Mucosa of descending colon (tissue), 3 donors: Measurements from ENCODE around the gene MFSD2B. TPM values are rescaled to one million over a fixed set of nuclear protein-coding genes. Genes with fewer than 3 reads are reported as not detected.

Experiments
- ATAC-seq: fragments of 200-7000 bp; cut with Tn5 transposase; one replicate; pipeline ENCODE4 v1.9.1; 2020; ENCODE audit warnings: mild to moderate bottlenecking, moderate library complexity
- DNase-seq, 3 donors: peaks; one replicate each; pipeline ENCODE4 v3.0.0-alpha.2; 2020
- H3K36me3 ChIP-seq: fragments of 200-600 bp; one replicate; pipeline ENCODE4 v1.8.0; 2021; ENCODE audit warnings: low read depth, mild to moderate bottlenecking
- H3K4me1 ChIP-seq: fragments of 200-600 bp; one replicate; pipeline ENCODE4 v1.8.0; 2021; ENCODE audit warnings: low read depth, mild to moderate bottlenecking
- H3K4me3 ChIP-seq: fragments of 200-600 bp; one replicate; pipeline ENCODE4 v1.8.0; 2021; ENCODE audit warnings: mild to moderate bottlenecking
- H3K9me3 ChIP-seq: fragments of 200-600 bp; one replicate; pipeline ENCODE4 v1.8.0; 2021; ENCODE audit warnings: mild to moderate bottlenecking
- CTCF ChIP-seq: fragments of 200-600 bp; IDR thresholded peaks from one replicate; pipeline ENCODE4 v1.8.0; 2022; ENCODE audit warnings: antibody characterized with exemption, mild to moderate bottlenecking
- intact Hi-C, 2 donors: fragments of 100-400 bp; cut with DNase I in 1 of 2; cut with micrococcal nuclease in 1 of 2; formaldehyde crosslinking; loops; one replicate each; pipeline versions ENCODE4 v1.11.0 to v1.11.1; 2022; cut with DNase I, micrococcal nuclease
- total RNA-seq, 3 donors: library from RNA; stranded (reverse); fragmentation: NEBNext Ultra II Directional in 2 of 3; extraction: Animal tissue kit (Norgen Biotek cat#: 25700) in 2 of 3; gene quantifications; one replicate each; pipeline versions ENCODE4 v1.2.1 to v1.2.4, GENCODE V29; 2021 to 2023
- donor health status: DM: no; HTN: no; CAD: no; lungs with moderate emphysema.
- donor health status: DM: no; HTN: no; CAD: no.
- donor health status: DM: no; HTN: yes; CAD: no.

Gene MFSD2B
- total RNA-seq, 3 donors from 2014 or later, result 0.19 to 0.89 (median 0.20) TPM

- no peak for TF ChIP-seq CTCF
- intact Hi-C loops, result no loop called here
- no peak for ATAC-seq
Observed at GRCh38 chr2:24055750-24056149, 45.9 kb downstream of the MFSD2B start.

DNA sequence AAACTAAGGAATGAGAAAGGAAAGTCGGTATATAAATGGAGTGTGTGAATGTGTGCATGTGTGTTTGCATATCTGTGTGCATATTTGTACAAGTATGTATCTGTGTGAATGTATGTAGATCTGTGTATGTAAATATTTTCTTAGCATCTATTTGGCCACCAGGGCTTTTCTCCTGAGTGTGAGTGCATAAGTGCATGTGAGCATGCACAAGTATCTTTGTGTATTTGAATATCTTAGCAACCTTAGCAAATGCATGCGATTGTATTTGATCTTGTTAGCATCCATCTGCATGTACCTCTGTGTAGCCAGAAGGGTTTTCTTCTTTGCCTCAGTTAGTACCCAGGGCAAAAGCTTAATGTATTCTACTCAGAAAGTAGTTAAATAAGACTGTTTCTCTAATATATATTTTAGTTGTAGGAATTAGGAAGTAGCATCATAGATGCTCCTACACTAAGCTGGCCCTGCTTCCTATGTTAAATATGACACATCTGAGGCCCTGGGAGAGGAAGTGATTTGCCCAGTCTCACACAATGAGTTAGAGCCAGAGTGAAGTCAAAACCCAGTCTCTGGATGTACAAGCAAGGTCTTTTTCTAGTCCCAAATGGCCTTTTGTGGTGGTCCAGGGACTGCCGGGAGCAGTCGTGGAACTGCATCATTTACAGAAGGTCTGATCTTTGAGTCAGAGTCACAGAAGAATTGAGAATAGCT lies 48.8 kb downstream of the MFSD2B start:
- TF ChIP-seq CTCF, result no peak
- no peak for ATAC-seq
- no peak for DNase-seq
- H3K9me3 ChIP-seq, result no peaks in the 10 kb centered on the region
- H3K4me3 ChIP-seq, result no peak overlapping the region
- H3K36me3 ChIP-seq, result no peaks in the 10 kb centered on the region
- no peaks in the 10 kb centered on the region for H3K4me1 ChIP-seq
- intact Hi-C loops, result no loop called here

More at GRCh38 chr2:24055750-24056149, 45.9 kb downstream of the MFSD2B start:
- no peak overlapping the region for H3K4me3 ChIP-seq
- no peaks in the 10 kb centered on the region for H3K9me3 ChIP-seq
- no peaks in the 10 kb centered on the region for H3K36me3 ChIP-seq
- no peak for DNase-seq
- no peaks in the 10 kb centered on the region for H3K4me1 ChIP-seq

DNA sequence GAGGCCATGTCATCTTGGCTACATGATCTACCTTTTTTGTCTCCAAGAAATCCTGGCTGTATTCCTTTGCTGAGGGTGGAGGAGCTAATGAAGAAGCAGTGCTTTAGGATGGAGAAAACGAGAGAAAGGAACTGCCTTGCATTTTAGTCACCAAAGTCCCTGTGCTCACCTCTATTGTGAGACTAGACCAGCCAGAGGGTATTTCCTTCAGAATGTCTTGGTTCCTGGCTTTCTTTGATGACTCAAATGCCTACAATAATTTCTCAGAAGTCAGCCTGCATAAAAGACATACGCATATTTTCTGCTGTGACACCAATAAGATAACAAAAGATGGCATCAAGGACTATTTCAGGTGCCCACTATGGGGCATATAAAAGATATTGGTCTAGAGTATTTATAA lies 55.5 kb downstream of the MFSD2B start:
- Histone ChIP-seq H3K9me3 (no peaks in the 10 kb centered on the region), H3K4me1 (no peaks in the 10 kb centered on the region), H3K4me3 (no peak overlapping the region), H3K36me3 (no peaks in the 10 kb centered on the region)
- TF ChIP-seq CTCF, result no peak
- ATAC-seq (no peak), DNase-seq (no peak)
- intact Hi-C loops, result no loop called here

DNA sequence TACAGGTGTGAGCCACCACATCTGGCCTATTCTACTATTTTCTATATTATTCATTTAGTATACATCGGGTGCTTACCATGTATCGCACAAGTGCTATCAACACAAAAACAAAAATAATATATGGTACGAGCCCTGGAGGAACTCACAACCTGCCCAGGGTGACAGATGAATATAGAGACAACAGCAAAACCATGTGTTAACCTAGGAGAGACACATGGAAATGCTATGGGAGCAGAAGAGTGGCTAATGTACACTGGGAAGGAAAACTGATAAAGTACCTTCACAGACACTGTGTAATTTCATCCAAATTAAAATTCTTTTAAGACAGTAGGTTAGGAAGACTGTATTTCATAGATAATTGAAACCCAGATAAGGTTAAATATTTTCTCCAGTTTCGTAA lies 62.4 kb downstream of the MFSD2B start:
- ATAC-seq (no peak), DNase-seq (no peak)
- Histone ChIP-seq H3K9me3 (no peaks in the 10 kb centered on the region), H3K4me1 (peaks cover 12% of the 10 kb centered on the region), H3K4me3 (no peak overlapping the region), H3K36me3 (no peaks in the 10 kb centered on the region)
- no peak for TF ChIP-seq CTCF
- intact Hi-C loops, result loop anchor here in 1 of 2 donors (5.0 kb wide), 1 partner anchor 145 kb away; the partner anchor contains the start of gene ATAD2B

DNA sequence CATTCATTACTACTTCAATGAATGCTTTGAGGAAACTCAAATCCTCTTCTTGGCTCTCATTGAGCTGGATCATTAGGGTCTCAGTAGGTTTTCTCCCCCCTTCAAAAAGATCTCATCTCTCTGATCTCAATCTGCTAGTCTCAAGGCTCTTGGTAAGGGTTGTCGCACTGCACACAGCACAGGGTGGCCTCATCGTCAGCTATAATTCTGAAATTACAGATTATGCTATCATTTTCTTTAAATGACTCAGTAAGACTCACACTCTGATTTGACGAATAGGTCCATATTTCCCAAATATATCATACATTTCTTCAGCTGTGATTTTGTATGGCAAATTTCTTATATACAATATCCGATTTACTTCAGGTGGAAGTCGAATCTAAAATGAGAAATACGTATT lies 63.9 kb downstream of the MFSD2B start:
- peaks cover 19% of the 10 kb centered on the region for H3K4me1 ChIP-seq
- TF ChIP-seq CTCF, result no peak
- H3K4me3 ChIP-seq, result no peak overlapping the region
- DNase-seq, result no peak
- H3K9me3 ChIP-seq, result no peaks in the 10 kb centered on the region
- intact Hi-C loops, result loop anchor here in 1 of 2 donors (5.0 kb wide), 1 partner anchor 147 kb away; the partner anchor contains the start of gene ATAD2B
- no peak for ATAC-seq
- H3K36me3 ChIP-seq, result no peaks in the 10 kb centered on the region
